ENCODE measurements around the gene MFSD11.
"Not testable (repeated sequence)": the region's sequence is repeated elsewhere in the genome, so short reads cannot be mapped to it uniquely, and the experiment has no call there.

Gene MFSD11

GRCh38 chr17:76808326-76808725 lies 70.4 kb downstream of the MFSD11 start:
- DNase-seq, result no peak

GRCh38 chr17:76810956-76811355 lies 73.0 kb downstream of the MFSD11 start:
- DNase-seq, result no peak

GRCh38 chr17:76811834-76812233 lies 73.9 kb downstream of the MFSD11 start:
- no peak for DNase-seq

GRCh38 chr17:76812263-76812662 lies 74.3 kb downstream of the MFSD11 start:
- DNase-seq, result no peak

- no peak for DNase-seq
These were observed 75.0 kb downstream of the MFSD11 start for GRCh38 chr17:76812968-76813367.

GRCh38 chr17:76815907-76816589 lies 78.1 kb downstream of the MFSD11 start:
- not testable (repeated sequence) for DNase-seq

- peak; percentile 35 for DNase-seq
These were observed 78.7 kb downstream of the MFSD11 start for GRCh38 chr17:76816590-76817135.

GRCh38 chr17:76820039-76820438 lies 82.1 kb downstream of the MFSD11 start:
- DNase-seq, result no peak

GRCh38 chr17:76820561-76820960 lies 82.6 kb downstream of the MFSD11 start:
- DNase-seq, result peak; percentile 73

- DNase-seq, result no peak
These were observed 84.4 kb downstream of the MFSD11 start for GRCh38 chr17:76822184-76822778.

- no peak for DNase-seq
These were observed 86.2 kb downstream of the MFSD11 start for GRCh38 chr17:76824093-76824492.

GRCh38 chr17:76826330-76827068 lies 88.6 kb downstream of the MFSD11 start:
- DNase-seq, result no peak

GRCh38 chr17:76827736-76828135 lies 89.8 kb downstream of the MFSD11 start:
- DNase-seq, result no peak
